NK-92 (cell line): ENCODE measurements around the gene CMTM6.
"Not testable (repeated sequence)": the region's sequence is repeated elsewhere in the genome, so short reads cannot be mapped to it uniquely, and the experiment has no call there.

Source experiments
- DNase-seq: peaks from one replicate; lab custom pipeline; 2025; ENCODE audit not compliant: unreplicated experiment; lab: John Stamatoyannopoulos, UW

Gene CMTM6

GRCh38 chr3:32500231-32500630 is 2.4 kb downstream of the CMTM6 start:
- no peak for DNase-seq

GRCh38 chr3:32499585-32499984 is 3.1 kb downstream of the CMTM6 start:
- no peak for DNase-seq

- DNase-seq = no peak
Observed at GRCh38 chr3:32498992-32499391, 3.7 kb downstream of the CMTM6 start.

GRCh38 chr3:32498252-32498651 is 4.4 kb downstream of the CMTM6 start:
- no peak for DNase-seq

DNA sequence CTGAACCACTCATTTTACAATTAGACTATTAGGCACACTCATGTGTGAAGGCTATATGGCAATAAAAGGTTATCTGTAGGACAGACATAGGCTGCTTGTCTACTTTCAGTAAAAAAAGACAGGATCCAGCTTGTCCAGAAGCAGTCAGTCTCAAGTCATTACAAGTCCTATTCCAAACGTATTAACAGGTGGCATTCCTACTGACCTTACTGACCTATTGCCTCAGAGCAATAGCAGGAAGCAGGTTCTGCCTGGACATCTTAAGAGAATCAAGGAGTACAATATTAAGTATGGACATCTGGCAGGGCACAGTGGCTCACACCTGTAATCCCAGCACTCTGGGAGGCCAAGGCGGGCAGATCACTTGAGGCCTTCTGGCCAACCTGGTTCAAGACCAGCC is 7.0 kb downstream of the CMTM6 start:
- DNase-seq = no peak

- DNase-seq = no peak
Observed at GRCh38 chr3:32495085-32495484, 7.6 kb downstream of the CMTM6 start.

DNA sequence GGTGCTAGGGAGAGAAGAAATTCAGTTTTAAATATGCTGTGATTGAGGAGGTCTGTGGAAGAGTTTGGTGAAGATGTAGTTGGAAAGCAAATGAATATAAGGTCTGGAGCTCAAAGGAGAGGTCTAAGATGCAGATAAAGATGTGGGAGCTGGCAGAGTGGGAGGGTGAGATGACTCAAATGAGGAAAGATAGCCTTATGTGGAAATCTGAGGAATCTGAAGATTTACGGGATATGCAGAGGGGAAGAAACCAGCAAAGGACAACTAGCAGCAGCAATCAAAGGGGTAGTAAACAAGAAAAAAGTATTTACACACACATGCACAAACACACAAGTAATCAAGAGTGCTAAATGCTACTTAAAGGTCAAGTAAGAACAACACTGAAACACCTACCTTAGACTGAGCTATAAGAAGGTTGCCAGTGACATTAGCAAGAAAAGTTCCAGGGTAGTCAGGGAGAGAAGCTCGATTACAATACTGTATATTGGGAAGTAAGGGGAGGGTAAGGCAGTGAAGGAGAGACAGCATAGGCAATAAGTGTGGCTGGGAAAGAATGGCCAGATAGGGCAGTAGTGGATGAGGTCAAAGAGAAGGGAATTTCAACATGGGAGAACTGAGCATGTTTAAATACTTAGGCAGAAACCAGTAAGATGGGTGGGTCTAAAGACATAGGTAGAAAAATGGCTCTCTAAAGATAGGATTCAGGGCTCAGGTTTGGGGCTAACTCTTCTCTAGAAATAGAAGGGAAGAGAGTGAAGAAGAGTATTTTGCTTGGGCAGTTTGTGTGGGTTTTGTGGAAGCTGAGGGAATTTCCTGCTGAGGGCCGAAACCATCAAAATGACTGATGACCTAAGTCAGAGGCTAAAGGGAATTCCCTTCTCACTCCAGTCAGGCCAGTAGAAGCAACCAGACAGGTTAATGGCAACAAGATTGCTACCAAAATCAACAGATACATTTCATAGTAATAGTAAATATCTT is 8.9 kb downstream of the CMTM6 start:
- no peak for DNase-seq

GRCh38 chr3:32492684-32493436 is 9.8 kb downstream of the CMTM6 start:
- DNase-seq = no peak

DNA sequence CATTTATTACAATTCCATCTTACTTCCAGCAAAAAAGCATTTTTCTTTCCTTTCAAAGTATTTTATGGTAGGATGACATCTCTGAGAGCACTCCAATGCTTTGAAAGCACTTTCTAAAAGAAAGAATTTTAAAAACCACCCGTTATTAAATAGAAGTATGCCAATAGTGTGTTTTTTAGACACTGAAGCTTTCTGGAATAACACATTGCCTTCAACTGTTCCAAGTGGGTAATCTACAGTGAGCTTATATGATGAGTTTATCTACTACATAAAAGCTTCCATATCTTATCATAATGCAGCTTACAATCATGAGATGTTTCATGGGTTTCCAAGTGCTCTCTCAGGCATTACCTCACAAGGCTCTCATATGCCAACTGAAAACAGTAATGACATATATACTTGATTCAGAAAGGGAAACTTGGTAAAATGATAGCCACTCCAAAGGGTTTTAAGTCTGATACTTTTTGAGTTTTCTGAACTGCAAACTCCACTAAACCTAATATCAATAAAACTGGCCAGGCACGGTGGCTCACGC is 14.1 kb downstream of the CMTM6 start:
- DNase-seq = no peak

GRCh38 chr3:32487781-32488473 is 14.7 kb downstream of the CMTM6 start:
- DNase-seq = no peak

- no peak for DNase-seq
Observed at GRCh38 chr3:32484436-32484835, 18.2 kb downstream of the CMTM6 start.

GRCh38 chr3:32483772-32484171 is 18.9 kb downstream of the CMTM6 start:
- DNase-seq = no peak

GRCh38 chr3:32482693-32483092 is 20.0 kb downstream of the CMTM6 start:
- no peak for DNase-seq

DNA sequence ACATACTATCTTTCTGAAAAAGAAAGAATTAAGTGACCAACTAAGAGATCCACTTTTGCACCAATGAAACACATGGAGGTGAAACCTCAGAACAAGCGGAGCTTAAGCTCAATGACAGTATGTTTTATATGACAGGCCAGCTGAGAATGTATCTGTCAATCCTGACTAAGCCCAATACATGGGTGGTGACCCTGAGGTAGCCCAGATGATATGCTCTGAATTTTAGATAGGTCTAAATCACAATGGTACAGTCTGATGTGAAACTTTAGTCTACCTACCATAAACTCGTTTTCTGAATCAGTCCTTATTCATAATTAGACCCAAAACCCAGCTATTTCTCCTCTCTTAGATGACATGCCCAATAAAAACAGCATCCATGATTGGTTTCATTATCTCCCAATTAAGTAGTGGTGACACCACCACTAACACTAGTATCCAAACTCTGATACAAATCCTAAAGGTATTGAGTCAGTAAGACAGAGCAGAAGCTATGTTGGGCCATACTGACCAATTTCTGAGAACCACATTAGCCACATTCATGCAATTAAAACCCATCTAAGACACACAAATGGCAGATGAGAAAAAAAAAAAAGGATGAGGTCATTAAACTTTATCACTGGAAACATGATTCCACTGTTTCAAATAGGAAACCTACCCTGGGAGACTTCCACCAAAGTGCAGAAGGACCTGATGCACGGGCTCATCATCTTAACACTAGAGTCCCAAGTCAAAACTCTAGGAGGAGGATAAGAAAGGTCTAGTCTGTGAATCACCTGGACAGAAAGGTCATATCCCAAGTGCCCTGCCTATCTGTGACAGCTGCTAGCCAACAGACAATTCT is 20.6 kb downstream of the CMTM6 start:
- DNase-seq = no peak

- DNase-seq = no peak
Observed at GRCh38 chr3:32480604-32481003, 22.0 kb downstream of the CMTM6 start.

DNA sequence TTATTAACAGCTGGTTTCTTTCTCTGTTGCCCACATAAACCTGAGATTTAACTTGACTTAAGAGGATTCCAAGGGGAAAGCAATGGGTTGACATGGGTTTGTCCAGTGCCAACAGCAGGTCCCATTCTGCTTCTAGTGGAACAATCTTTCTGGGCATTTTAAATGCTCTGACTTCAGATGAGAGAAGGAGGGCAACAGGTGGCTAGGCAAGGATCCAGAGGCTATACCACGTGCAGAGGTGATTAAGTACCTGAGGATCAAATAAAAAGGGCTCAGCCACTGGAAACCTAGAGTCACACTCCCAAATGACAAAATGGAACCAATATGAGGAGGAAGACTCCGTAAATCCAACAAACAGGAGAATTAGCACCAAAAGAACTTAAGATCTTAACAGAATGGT is 28.5 kb downstream of the CMTM6 start:
- DNase-seq = no peak

DNA sequence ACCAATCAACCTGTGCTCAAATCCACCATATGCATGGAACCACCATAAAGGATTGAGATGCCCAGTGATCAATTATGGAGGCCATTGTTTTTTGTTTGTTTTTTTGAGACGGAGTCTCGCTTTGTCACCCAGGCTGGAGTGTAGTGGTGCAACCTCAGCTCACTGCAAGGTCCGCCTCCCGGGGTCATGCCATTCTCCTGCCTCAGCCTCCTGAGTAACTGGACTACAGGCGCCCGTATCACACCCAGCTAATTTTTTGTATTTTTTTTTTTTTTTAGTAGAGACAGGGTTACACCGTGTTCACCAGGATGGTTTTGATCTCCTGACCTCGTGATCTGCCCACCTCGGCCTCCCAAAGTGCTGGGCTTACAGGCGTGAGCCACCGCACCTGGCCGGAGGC is 30.5 kb downstream of the CMTM6 start:
- not testable (repeated sequence) for DNase-seq

GRCh38 chr3:32471246-32471645 is 31.4 kb downstream of the CMTM6 start:
- no peak for DNase-seq

- DNase-seq = no peak
Observed at GRCh38 chr3:32470362-32470761, 32.3 kb downstream of the CMTM6 start.

DNA sequence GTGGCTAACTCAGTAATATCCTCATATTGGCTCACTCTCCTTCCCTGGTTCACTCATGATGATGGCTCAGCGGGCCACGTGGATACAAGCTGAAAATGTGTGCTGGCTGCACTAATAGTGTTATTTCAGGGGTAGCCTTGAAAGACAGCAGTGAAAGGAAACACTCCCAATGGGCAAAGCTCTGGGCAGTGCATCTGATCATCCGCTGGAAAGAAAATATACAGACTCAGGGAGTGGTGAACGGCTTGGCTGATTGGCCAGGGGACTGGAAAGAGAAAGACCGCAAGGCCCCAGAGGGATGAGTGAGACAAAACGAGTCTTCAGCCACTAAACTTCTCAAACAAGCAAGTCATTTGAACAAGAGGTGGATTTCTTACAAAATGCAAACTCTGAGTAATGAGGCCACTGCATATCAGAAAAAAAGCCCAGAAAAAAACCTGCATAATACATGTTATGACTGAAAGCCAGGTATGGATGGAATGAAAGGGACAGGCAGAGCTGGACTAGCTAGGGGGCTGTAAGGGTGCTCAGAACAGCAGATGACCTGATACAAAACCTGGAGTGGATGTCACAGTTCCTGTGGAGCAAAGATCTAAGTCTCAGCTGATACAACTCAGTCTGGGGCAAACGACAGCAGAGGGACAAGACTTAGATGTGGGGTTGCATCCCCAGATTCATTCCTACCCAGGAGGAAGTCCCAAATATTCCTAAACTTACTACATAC is 33.3 kb downstream of the CMTM6 start:
- DNase-seq = no peak
